ENCODE measurements around the gene ATP10A.
"Not testable (repeated sequence)": the region's sequence is repeated elsewhere in the genome, so short reads cannot be mapped to it uniquely, and the experiment has no call there.

Gene ATP10A

GRCh38 chr15:25641361-25641760 is 221.8 kb downstream of the ATP10A start:
- no peak for DNase-seq

GRCh38 chr15:25640959-25641358 is 222.2 kb downstream of the ATP10A start:
- DNase-seq, result not testable (repeated sequence)

- no peak for DNase-seq
Measured at GRCh38 chr15:25640381-25640780, 222.7 kb downstream of the ATP10A start.

GRCh38 chr15:25636486-25636885 is 226.6 kb downstream of the ATP10A start:
- DNase-seq, result not testable (repeated sequence)

GRCh38 chr15:25635191-25635590 is 227.9 kb downstream of the ATP10A start:
- DNase-seq, result no peak

- no peak for DNase-seq
Measured at GRCh38 chr15:25633862-25634261, 229.3 kb downstream of the ATP10A start.

GRCh38 chr15:25631971-25632370 is 231.2 kb downstream of the ATP10A start:
- DNase-seq, result no peak
